GM19099 (cell line): ENCODE measurements around the gene PTPRU.

ENCODE experiments used
- POLR2A ChIP-seq: IDR thresholded peaks from 3 replicates; pipeline ENCODE4 v1.6.1; 2011; ENCODE audit warnings: low read depth; ENCODE audit not compliant: insufficient read length; ENCODE audit errors: extremely low read depth

Gene PTPRU

GRCh38 chr1:29361686-29362085 lies 125.4 kb downstream of the PTPRU start:
- no peak for TF ChIP-seq POLR2A

GRCh38 chr1:29362116-29362515 lies 125.8 kb downstream of the PTPRU start:
- no peak for TF ChIP-seq POLR2A

GRCh38 chr1:29362764-29363163 lies 126.4 kb downstream of the PTPRU start:
- TF ChIP-seq POLR2A = no peak

- TF ChIP-seq POLR2A = no peak
Measured at GRCh38 chr1:29363536-29363935, 127.2 kb downstream of the PTPRU start.

- TF ChIP-seq POLR2A = no peak
Measured at GRCh38 chr1:29364101-29364678, 127.9 kb downstream of the PTPRU start.

- TF ChIP-seq POLR2A = no peak
Measured at GRCh38 chr1:29365906-29366670, 129.8 kb downstream of the PTPRU start.

- TF ChIP-seq POLR2A = no peak
Measured at GRCh38 chr1:29368936-29369932, 132.9 kb downstream of the PTPRU start.

GRCh38 chr1:29370067-29370466 lies 133.7 kb downstream of the PTPRU start:
- no peak for TF ChIP-seq POLR2A

- TF ChIP-seq POLR2A = no peak
Measured at GRCh38 chr1:29371332-29371731, 135.0 kb downstream of the PTPRU start.

GRCh38 chr1:29372108-29372507 lies 135.8 kb downstream of the PTPRU start:
- TF ChIP-seq POLR2A = no peak
